Left ventricle myocardium inferior (tissue), 1 donor: Measurements from ENCODE around the gene TNS3. TPM values are rescaled to one million over a fixed set of nuclear protein-coding genes. Genes with fewer than 3 reads are reported as not detected.

Experiments used
- DNase-seq: peaks from one replicate; pipeline ENCODE4 v3.0.0-alpha.2; 2020
- H3K27ac ChIP-seq: fragments of 200-600 bp; replicated peaks from 2 replicates; pipeline ENCODE4 v1.8.0; 2021
- H3K27me3 ChIP-seq: fragments of 200-600 bp; 2 replicates; pipeline ENCODE4 v1.8.0; 2021; ENCODE audit warnings: low read depth
- H3K36me3 ChIP-seq: fragments of 200-600 bp; 2 replicates; pipeline ENCODE4 v1.8.0; 2021
- H3K4me1 ChIP-seq: fragments of 200-600 bp; 2 replicates; pipeline ENCODE4 v1.8.0; 2021
- H3K4me3 ChIP-seq: fragments of 200-600 bp; 2 replicates; pipeline ENCODE4 v1.8.0; 2021; ENCODE audit warnings: mild to moderate bottlenecking, moderate library complexity
- H3K9me3 ChIP-seq: fragments of 200-600 bp; replicated peaks from 2 replicates; pipeline ENCODE4 v1.8.0; 2021
- intact Hi-C: fragments of 100-400 bp; cut with micrococcal nuclease; formaldehyde crosslinking; loops from one replicate; pipeline ENCODE4 v1.11.0; 2022
- total RNA-seq: library from RNA; stranded (reverse); fragmentation: NEBNext Ultra II Directional; extraction: Animal tissue kit (Norgen Biotek cat#: 25700); gene quantifications from one replicate; pipeline ENCODE4 v1.2.1, GENCODE V29; 2021
- TF ChIP-seq, protein P1 (sequence below): fragments of 200-600 bp; IDR thresholded peaks from 2 replicates; pipeline ENCODE4 v1.8.0; 2021; ENCODE audit warnings: antibody characterized with exemption, mild to moderate bottlenecking, borderline replicate concordance
- donor health status: DM: no; HTN: yes; CAD: no; lungs with severe emphysema.

The TNS3 gene
- total RNA-seq, 1 donor from 2014 or later: 40.6 TPM

DNA sequence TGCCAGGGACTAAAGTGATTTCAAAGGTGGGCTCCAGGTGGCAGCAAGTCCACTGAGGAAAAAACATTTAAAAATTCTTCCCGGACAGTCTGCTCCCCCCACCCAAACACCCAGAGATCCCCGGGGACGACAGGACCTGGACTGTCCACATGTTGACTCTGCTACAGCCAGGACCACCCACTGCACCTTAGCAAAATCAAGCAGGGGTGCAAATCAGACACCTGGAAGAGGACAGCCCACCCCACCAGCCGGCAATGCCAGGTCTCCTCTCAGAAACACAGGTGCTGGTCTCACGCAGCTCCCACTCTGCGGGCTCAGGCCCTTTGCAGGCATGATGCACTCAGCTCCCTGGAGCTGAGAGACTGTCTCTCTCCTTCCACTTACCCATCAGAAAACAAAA is 251.9 kb downstream of the TNS3 start:
- DNase-seq: no peak
- Histone ChIP-seq H3K9me3 (no peaks in the 10 kb centered on the region), H3K36me3 (no peaks in the 10 kb centered on the region), H3K27ac (peak overlapping the region; percentile 98), H3K4me1 (peaks cover 100% of the 10 kb centered on the region), H3K27me3 (no peaks in the 10 kb centered on the region), H3K4me3 (no peak overlapping the region)
- TF ChIP-seq, protein P1, sequence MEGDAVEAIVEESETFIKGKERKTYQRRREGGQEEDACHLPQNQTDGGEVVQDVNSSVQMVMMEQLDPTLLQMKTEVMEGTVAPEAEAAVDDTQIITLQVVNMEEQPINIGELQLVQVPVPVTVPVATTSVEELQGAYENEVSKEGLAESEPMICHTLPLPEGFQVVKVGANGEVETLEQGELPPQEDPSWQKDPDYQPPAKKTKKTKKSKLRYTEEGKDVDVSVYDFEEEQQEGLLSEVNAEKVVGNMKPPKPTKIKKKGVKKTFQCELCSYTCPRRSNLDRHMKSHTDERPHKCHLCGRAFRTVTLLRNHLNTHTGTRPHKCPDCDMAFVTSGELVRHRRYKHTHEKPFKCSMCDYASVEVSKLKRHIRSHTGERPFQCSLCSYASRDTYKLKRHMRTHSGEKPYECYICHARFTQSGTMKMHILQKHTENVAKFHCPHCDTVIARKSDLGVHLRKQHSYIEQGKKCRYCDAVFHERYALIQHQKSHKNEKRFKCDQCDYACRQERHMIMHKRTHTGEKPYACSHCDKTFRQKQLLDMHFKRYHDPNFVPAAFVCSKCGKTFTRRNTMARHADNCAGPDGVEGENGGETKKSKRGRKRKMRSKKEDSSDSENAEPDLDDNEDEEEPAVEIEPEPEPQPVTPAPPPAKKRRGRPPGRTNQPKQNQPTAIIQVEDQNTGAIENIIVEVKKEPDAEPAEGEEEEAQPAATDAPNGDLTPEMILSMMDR: no peak
- intact Hi-C loops: no loop called here

DNA sequence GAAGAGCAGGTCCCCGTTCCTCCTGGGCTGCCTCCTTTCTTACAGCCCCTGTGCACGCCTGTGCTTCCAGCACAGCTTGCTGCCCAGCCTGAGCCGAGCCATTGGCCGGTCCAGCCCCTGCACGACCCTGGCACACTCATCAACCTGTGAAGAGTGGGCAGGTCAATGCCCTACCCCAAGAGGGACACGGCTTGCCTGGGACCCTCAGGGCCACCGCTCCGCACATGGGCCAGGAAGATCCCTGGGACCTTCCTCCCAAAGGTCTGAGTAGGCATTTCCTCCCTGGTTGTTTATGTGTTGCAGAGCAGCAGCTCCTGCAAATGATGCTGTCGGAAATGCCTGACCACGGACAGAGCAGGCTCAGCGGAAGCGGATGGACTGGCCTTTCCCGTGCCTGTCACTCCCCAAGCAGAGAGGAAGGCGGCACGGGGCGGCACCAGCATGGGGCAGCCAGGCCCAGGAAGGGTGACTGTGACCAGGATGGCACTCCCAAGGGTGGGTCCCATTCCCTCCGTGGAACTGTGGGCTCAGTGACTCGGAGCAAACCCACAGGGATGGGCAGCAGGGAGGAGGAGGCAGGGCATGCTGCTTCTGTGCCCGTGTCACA is 252.5 kb downstream of the TNS3 start:
- peak; percentile 40 for DNase-seq
- Histone ChIP-seq H3K4me1 (peaks cover 98% of the 10 kb centered on the region), H3K27ac (peak overlapping the region; percentile 98), H3K4me3 (no peak overlapping the region), H3K36me3 (no peaks in the 10 kb centered on the region), H3K9me3 (no peaks in the 10 kb centered on the region), H3K27me3 (no peaks in the 10 kb centered on the region)
- TF ChIP-seq, protein P1: no peak
- intact Hi-C loops: no loop called here

DNA sequence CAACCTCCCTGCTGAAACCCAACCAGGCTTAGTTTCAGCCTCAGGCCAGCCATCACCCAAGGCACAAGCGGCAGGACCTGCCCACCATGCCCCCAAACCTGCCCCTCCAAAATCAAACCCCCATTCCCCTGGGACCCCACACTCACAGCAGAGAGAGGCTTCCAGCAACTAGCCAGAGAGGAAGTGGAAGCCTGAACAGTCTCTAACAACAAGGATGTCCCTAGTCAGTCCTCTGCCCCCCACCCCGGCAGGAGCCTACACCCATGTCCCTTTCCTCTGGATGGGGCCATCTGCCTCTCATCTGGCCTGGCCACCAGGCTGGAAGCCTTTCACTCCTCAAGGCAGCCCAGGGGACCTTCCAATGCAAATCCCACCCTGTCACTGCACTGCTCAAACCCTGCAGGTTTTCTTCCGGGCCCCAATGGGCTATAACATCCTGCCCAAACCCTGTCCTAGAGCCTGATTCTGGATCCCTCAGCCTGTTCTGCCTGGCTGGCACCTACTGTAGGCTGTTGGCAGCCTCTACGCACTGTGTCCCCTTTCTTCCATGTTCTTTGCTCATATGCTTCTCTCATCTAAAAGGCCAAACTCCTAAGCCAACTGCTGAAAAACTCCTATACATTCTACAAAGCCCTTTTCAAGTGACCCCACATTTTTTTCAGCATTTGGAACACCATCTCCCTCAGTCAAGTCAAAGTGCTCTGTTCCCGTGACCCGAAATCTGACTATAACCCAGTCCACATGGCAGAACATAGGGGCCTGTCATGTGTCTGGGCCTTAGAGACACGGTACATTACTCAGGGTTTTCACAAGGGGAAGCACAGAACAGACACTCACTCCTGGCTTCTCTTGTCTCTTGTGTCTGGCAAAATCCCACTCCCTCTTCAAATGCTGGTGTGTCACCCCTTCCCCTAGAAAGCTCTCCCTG is 253.3 kb downstream of the TNS3 start:
- Histone ChIP-seq H3K4me3 (peak overlapping the region; percentile 65), H3K27me3 (no peaks in the 10 kb centered on the region), H3K4me1 (peaks cover 98% of the 10 kb centered on the region), H3K36me3 (no peaks in the 10 kb centered on the region), H3K9me3 (no peaks in the 10 kb centered on the region), H3K27ac (peak overlapping the region; percentile 98)
- intact Hi-C loops: no loop called here
- no peak for DNase-seq
- TF ChIP-seq, protein P1: no peak

DNA sequence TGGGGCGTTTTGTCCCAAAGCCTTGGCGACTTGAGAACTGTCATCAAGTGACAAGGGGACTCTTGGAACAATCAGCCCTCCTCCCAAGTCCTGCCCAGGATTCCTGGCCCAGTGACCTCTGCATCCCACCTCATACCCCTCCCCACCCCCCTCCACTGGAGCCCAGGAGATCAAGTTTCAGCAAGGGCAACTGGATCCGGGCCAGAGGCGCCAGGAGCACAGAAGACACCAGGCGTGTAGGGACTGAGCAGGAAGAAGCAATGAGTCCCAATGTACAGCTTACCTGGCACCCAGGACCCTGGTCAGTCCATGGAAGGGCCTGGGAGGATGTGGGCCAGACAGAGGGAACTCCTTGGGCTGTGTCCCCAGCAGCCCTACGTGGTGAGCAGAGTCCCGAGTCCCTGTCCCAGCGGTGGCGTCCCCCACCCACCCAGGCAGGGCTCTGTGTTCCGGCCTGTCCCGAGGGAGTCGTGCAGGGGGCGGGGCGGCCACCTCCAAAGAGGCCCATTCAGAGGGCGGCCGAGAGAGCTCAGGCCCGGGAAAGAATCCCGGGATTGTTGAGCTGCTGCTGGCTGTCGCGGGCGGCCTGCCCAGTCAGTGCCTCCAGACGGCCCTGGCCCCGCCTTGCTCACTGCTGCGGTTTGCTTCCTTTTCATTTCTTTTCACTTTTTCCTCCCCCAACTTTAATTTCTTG is 254.1 kb downstream of the TNS3 start:
- Histone ChIP-seq H3K27me3 (no peaks in the 10 kb centered on the region), H3K36me3 (no peaks in the 10 kb centered on the region), H3K4me1 (peaks cover 98% of the 10 kb centered on the region), H3K9me3 (no peaks in the 10 kb centered on the region), H3K4me3 (peak overlapping the region; percentile 65), H3K27ac (peak overlapping the region; percentile 98)
- peak; percentile 94 for DNase-seq
- intact Hi-C loops: no loop called here
- TF ChIP-seq, protein P1: no peak

DNA sequence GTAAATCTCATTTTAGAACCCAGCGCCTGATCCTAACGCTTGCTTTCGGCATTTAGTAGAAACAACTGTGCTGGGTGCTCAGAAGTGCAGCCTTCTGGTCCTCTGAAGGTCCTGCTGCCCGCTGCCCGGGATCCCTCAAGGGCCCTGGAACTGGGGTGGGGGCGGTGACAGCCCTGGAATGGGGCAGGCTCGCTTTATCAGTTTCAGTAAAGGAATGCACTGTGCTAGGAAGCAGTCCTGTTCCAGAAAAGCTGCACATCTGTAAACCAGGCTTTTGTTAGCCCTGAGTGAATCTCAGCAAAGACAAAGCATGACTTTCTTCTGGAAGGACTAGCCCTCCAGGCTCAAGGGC is 254.6 kb downstream of the TNS3 start:
- peak; percentile 47 for DNase-seq
- intact Hi-C loops: no loop called here

More for the DNA sequence above, 254.6 kb downstream of the TNS3 start:
- H3K27me3 ChIP-seq: no peaks in the 10 kb centered on the region
- H3K4me1 ChIP-seq: peaks cover 98% of the 10 kb centered on the region
- H3K4me3 ChIP-seq: peak overlapping the region; percentile 65
- TF ChIP-seq, protein P1: no peak
- no peaks in the 10 kb centered on the region for H3K9me3 ChIP-seq
- no peaks in the 10 kb centered on the region for H3K36me3 ChIP-seq
- peak overlapping the region; percentile 98 for H3K27ac ChIP-seq
